Hepatocyte (in vitro differentiated cells): ENCODE measurements around the gene CD52. TPM values are rescaled to one million over a fixed set of nuclear protein-coding genes. Genes with fewer than 3 reads are reported as not detected.
"Not testable (repeated sequence)": the region's sequence is repeated elsewhere in the genome, so short reads cannot be mapped to it uniquely, and the experiment has no call there.

Experiments
- DNase-seq: peaks from one replicate; pipeline ENCODE4 v3.0.0-alpha.2; 2016; ENCODE audit warnings: low spot score
- H2AFZ ChIP-seq: fragments of 200-600 bp; sonication (generic); 2 replicates; pipeline ENCODE4 v1.6.0; 2016; ENCODE audit warnings: antibody characterized with exemption, mild to moderate bottlenecking
- H3K27ac ChIP-seq: fragments of 200-600 bp; sonication (generic); 2 replicates; pipeline ENCODE4 v1.5.1; 2016; ENCODE audit warnings: mild to moderate bottlenecking
- H3K27me3 ChIP-seq: fragments of 200-600 bp; sonication (generic); 2 replicates; pipeline ENCODE4 v1.6.1; 2016
- H3K36me3 ChIP-seq: fragments of 200-600 bp; sonication (generic); replicated peaks from 2 replicates; pipeline ENCODE4 v1.5.1; 2016; ENCODE audit warnings: low read depth; ENCODE audit not compliant: insufficient read depth
- H3K4me1 ChIP-seq: fragments of 200-600 bp; sonication (generic); 2 replicates; pipeline ENCODE4 v1.5.1; 2016; ENCODE audit warnings: mild to moderate bottlenecking, moderate library complexity; ENCODE audit not compliant: insufficient read depth
- H3K4me2 ChIP-seq: fragments of 200-600 bp; sonication (generic); 2 replicates; pipeline ENCODE4 v1.6.0; 2016
- H3K4me3 ChIP-seq: fragments of 200-600 bp; sonication (generic); 2 replicates; pipeline ENCODE4 v1.5.1; 2016; ENCODE audit warnings: mild to moderate bottlenecking
- H3K79me2 ChIP-seq: fragments of 200-600 bp; sonication (generic); 2 replicates; pipeline ENCODE4 v1.6.0; 2017; ENCODE audit warnings: mild to moderate bottlenecking
- H3K9me2 ChIP-seq: fragments of 200-600 bp; sonication (generic); replicated peaks from 2 replicates; pipeline ENCODE4 v1.6.0; 2017; ENCODE audit warnings: mild to moderate bottlenecking; ENCODE audit not compliant: insufficient read depth
- H3K9me3 ChIP-seq: fragments of 200-600 bp; sonication (generic); 2 replicates; pipeline ENCODE4 v1.5.1; 2016; ENCODE audit warnings: low read depth, mild to moderate bottlenecking
- H4K20me1 ChIP-seq: fragments of 200-600 bp; sonication (generic); 2 replicates; pipeline ENCODE4 v1.6.0; 2016; ENCODE audit warnings: mild to moderate bottlenecking; ENCODE audit not compliant: insufficient read depth, poor library complexity, severe bottlenecking
- EZH2 ChIP-seq: fragments of 200-600 bp; sonication (generic); IDR thresholded peaks from 2 replicates; pipeline ENCODE4 v1.6.1; 2016; ENCODE audit warnings: antibody characterized with exemption, mild to moderate bottlenecking, borderline replicate concordance
- EZH2phosphoT487 ChIP-seq: fragments of 200-600 bp; sonication (generic); IDR thresholded peaks from one replicate; pipeline ENCODE4 v1.6.1; 2018; ENCODE audit warnings: antibody characterized with exemption, mild to moderate bottlenecking, low read depth, moderate library complexity; ENCODE audit not compliant: unreplicated experiment, severe bottlenecking
- WGBS: methylation state at CpG from one replicate; pipeline ENCODE4 v1.1.6; 2016; ENCODE audit warnings: low lambda C conversion rate; ENCODE audit errors: missing lambda C conversion rate; 5-methylcytosine and 5-hydroxymethylcytosine counted together
- polyA plus RNA-seq: library from polyadenylated mRNA; unstranded; fragments of >200 nt; fragmentation: Nextera tagmentation; extraction: Ambion mirVana; gene quantifications from 2 replicates; pipeline ENCODE4 v1.2.1, GENCODE V29; 2016
- total RNA-seq: library from RNA; depleted of rRNA; stranded (reverse); fragments of >200 nt; gene quantifications from 2 replicates; pipeline ENCODE4 v1.2.3, GENCODE V29; 2014
- TF ChIP-seq, protein P1 (sequence below): fragments of 200-600 bp; sonication (generic); IDR thresholded peaks from 2 replicates; pipeline ENCODE4 v1.5.1; 2016; ENCODE audit warnings: antibody characterized with exemption, mild to moderate bottlenecking; ENCODE audit not compliant: poor library complexity

Gene CD52
- total and polyA plus RNA-seq, 2 experiments from 2014 or later, result 3.9 to 8.1 TPM

DNA sequence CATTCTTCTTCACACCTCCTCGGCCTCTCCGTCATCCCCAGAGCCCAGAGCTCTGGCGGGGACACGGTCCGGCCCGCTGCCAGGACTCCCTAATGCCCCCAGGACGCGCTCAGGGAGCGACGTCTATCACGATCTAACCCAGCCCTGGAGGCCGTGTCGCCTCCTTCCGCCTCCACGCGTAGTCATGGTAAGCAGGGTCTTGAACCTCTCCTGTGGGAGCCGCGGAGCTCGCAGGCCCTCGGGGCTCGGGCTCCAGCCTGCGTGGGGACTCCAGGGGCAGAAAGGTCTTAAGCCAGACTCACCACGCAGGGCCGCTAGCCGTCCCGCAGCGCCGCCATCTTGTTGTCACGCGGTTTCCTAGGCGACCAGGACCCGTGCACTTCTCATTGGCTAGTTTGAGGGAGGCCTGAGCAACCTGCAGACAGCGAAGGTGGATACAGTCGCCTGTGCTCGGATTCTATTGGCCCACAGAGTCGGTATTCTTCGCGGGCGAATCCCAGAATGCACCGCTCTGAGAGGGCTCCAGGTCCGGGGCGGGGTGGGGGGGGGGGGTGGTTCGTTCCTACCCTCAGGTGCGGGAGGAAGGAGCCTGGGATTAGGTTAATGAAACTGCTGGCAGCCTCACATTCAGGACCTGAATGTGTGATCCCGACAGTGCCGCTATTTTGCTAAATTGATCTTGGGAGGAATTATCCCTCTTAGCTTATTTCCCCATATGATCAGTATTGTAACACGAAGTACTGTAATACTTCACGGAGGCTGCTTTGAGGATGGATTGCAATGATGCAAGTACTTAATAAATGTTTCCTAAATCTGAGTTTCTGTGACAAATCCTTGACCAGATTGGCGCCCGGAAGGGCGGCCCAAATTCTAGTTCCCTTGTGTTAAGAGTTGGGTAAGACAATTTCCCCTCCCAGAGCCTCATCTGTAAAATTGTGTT lies 11.2 kb upstream of the CD52 start, which contains the start of gene UBXN11:
UBXN11 (minus strand) TSS at position 347 of the 940 bp plus-strand sequence. CDS start 3,753 bp downstream, outside the sequence.
- H4K20me1 ChIP-seq, result no peaks in the 10 kb centered on the region
- H3K9me3 ChIP-seq, result no peaks in the 10 kb centered on the region
- H3K4me1 ChIP-seq, result peaks cover 6% of the 10 kb centered on the region
- peak within 1 kb of the TSS; percentile 86 for H3K4me3 ChIP-seq
- peak; percentile 96 for DNase-seq
- H3K79me2 ChIP-seq, result peaks cover 5% of the 10 kb centered on the region
- H3K9me2 ChIP-seq, result no peaks in the 10 kb centered on the region
- no peaks in the 10 kb centered on the region for H3K36me3 ChIP-seq
- H3K27me3 ChIP-seq, result no peaks in the 10 kb centered on the region
- peak within 1 kb of the TSS; percentile 85 for H3K4me2 ChIP-seq
- peak within 1 kb of the TSS; percentile 1 for H3K27ac ChIP-seq
- TF ChIP-seq, protein P1, sequence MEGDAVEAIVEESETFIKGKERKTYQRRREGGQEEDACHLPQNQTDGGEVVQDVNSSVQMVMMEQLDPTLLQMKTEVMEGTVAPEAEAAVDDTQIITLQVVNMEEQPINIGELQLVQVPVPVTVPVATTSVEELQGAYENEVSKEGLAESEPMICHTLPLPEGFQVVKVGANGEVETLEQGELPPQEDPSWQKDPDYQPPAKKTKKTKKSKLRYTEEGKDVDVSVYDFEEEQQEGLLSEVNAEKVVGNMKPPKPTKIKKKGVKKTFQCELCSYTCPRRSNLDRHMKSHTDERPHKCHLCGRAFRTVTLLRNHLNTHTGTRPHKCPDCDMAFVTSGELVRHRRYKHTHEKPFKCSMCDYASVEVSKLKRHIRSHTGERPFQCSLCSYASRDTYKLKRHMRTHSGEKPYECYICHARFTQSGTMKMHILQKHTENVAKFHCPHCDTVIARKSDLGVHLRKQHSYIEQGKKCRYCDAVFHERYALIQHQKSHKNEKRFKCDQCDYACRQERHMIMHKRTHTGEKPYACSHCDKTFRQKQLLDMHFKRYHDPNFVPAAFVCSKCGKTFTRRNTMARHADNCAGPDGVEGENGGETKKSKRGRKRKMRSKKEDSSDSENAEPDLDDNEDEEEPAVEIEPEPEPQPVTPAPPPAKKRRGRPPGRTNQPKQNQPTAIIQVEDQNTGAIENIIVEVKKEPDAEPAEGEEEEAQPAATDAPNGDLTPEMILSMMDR, result no peak
- TF ChIP-seq EZH2phosphoT487 (no peak), EZH2 (no peak)
- peak within 1 kb of the TSS; percentile 80 for H2AFZ ChIP-seq
- WGBS, result 3% methylated on average over 51 of the region's 51 CpGs

DNA sequence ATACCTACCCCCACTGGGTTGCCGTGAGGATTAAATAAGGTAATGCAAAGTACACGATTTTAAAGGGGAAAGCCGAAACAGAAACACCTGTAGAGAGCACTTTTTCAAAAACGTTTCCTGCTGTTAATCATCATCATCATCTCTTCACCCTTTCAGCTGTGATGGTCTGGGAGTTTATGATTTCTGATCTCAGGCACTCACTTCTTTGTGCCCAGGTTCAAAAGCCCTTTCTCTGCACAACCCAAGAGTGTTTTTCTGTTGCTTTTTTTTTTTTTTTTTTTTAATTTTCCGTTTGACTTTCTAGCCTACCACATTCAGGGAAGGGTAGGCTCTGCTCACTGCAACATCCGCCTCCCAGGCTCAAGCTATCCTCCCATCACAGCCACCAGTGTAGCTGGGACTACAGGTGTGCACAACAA lies 10.4 kb upstream of the CD52 start:
- Histone ChIP-seq H2AFZ (peak overlapping the region; percentile 80), H3K36me3 (no peaks in the 10 kb centered on the region), H4K20me1 (no peaks in the 10 kb centered on the region), H3K9me3 (no peaks in the 10 kb centered on the region), H3K9me2 (no peaks in the 10 kb centered on the region), H3K27me3 (no peaks in the 10 kb centered on the region), H3K4me1 (peaks cover 6% of the 10 kb centered on the region), H3K27ac (peak overlapping the region; percentile 1), H3K4me2 (peak overlapping the region; percentile 85), H3K79me2 (peaks cover 5% of the 10 kb centered on the region), H3K4me3 (no peak overlapping the region)
- WGBS, result 53% methylated on average over 6 of the region's 6 CpGs
- no peak for DNase-seq
- TF ChIP-seq, protein P1, result no peak
- no peak for TF ChIP-seq EZH2
- no peak for TF ChIP-seq EZH2phosphoT487

DNA sequence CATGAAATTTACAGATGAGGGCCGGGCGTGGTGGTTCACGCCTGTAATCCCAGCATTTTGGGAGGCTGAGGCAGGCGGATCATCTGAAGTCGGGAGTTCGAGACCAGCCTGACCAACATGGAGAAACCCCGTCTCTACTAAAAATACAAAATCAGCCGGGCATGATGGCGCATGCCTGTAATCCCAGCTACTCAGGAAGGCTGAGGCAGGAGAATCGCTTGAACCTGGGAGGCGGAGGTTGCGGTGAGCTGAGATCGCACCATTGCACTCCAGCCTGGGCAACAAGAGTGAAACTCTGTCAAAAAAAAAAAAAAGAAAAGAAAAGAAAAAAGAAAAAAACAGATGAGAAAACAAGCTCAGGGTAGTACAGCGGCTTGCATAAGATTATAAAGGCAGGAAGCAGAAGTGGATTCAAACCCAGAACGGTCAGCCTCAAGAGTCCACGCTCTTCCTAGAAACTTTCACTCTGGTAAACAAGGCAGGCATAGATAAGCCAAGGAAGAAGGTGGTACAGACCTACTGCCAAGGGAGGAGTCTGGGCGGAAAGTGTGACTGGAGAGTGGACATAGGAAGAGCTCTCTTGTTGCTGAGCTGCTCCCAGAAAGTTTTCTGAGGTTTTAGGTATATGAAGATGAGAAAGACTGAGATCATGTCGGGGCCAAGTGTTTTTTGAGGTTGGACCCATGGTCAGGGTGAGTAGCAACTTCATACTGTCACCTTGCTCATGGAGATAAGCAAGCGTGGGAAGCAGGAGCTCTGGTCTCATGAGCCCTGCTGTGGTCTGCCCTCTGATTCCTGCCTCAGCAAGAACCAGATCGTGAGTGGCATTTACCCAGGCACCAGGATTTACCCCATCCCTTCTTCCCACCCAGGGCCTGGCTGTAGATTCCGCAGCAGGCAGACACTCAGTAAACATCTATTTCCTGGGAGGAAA lies 9.5 kb upstream of the CD52 start:
- H2AFZ ChIP-seq, H3K9me2 ChIP-seq, H3K4me3 ChIP-seq, H3K27me3 ChIP-seq, DNase-seq, H3K4me1 ChIP-seq, H3K27ac ChIP-seq, H3K36me3 ChIP-seq, H4K20me1 ChIP-seq, H3K79me2 ChIP-seq, H3K9me3 ChIP-seq, H3K4me2 ChIP-seq: not testable (repeated sequence)
- 89% methylated on average over 21 of the region's 21 CpGs for WGBS
